T-helper 2 cell (primary cell): ENCODE measurements around the gene ZNF181.
"Not testable (repeated sequence)": the region's sequence is repeated elsewhere in the genome, so short reads cannot be mapped to it uniquely, and the experiment has no call there.

ENCODE experiments used
- DNase-seq, 5 experiments: peaks; one replicate each; pipeline versions ENCODE4 v3.0.0 to v3.0.0-alpha.2; 2012 to 2022
- total RNA-seq, 2 donors: gene quantifications; one replicate each; lab custom pipeline; 2026; lab: John Stamatoyannopoulos, UW

ZNF181 gene
- total RNA-seq = 4.4 to 16.6 reads per million in 2 donors

DNA sequence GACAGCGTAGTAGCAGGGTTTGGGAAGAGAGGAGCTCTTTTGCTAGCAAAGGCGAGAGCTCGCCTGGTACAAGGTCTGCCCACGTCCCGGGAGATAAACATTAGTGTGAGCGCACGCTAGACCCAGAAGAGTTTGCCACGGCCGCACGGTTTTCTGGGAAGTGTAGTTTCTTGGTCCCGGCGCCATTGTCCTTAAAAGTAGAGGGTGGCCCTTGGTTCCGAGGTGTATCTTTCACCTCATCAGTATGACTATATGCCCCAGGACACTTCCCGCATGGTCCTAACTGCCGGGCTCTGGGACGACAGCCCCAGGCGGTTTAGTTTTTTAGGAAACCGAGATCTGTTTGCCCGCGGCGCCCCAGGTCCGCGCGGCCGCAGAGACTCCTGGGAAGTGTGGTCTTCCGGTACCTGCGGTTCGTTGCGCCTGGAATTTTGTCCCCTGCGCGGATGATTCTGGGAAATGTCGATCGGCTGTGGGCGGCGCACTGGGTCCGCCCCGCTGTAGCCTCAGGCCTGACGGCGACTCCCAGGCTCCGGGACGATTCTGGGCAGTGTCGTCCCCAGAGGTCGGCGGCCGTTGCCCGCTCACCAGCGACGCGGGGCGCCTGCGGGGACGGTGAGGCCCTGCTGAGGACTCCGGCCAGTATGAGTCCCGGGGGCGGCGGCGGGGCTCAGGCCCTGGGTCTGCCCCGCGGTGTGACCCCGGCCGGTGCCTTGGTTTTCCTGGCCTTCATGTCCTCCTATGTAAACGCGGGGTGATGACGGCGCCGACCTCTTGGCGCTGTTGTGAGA, at the start of gene ZNF181:
ZNF181 (plus strand) TSS at position 498 of the 791 bp plus-strand sequence. CDS start 795 bp downstream, outside the sequence.
- peak; percentile 39 to 92 (median 67) for DNase-seq

DNA sequence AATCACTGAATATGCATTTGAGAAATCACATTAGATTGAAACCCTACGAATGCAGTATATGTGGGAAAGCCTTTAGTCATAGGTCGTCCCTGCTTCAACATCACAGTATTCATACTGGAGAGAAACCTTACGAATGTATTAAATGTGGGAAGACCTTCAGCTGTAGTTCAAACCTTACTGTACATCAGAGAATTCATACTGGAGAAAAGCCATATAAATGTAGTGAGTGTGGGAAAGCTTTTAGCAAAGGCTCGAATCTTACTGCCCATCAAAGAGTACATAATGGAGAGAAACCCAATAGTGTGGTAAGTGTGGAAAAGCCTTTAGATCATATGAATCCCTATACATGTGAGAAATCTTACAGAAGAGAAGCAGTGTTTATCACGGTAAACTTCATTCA, 48.8 kb upstream of the ZNF181 start:
- DNase-seq = not testable (repeated sequence)

DNA sequence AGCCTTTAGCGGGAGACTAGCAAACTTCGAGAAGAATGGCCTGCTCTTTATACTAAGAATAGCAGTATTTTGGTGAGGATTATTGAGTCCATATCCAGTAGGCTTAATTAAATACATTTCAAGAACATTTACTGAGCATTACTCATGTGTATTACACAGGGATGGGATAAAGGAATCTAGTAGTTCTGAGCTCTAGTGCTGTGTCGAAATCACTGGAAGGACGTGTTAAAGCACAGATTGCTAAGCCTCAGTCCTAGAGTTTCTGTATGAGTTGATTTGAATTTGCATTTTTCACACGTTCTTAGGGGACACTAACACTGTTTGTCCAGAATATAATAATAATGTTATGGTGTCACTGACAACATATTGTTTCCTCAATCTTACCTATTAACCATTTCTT, 47.6 kb upstream of the ZNF181 start:
- DNase-seq = no peak

DNA sequence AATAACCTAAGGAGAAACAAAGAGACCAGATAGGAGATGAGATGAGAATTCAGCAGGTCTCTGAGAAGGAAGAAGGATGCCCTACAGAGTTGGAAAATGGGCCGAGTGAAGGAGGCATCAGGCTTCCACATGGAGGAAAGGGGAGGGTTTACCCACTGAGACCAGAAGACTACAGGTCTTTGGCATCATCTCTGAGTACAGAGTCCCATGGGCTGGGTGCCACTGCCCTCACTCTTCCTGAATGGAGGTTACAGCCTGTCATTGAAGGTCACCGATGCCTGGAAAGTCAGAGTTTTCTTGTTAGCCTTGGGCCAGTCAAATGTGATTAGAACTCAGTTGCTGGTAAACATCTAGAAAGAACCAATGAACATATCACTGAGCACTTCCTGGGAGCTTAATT, 46.7 kb upstream of the ZNF181 start:
- DNase-seq = no peak

DNA sequence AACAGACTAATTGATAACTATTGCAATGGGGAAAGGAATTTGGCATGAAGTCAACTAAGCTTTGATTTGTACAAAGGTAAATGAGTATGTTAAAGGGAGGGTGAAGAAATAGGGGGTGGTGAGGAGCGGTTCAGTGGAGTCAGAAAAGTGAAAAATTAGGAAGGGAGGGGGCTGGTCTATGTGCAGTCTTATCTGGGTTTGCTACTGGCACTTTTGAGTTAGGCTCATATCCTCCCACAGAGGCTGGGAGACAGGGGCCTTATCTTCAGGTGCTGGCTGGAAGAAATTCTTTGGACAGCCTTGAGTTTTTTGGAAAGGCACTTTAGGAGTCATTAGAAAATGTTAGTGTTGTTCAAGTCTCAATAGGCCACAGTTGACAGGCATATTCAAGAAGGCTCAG, 45.5 kb upstream of the ZNF181 start:
- DNase-seq = no peak

DNA sequence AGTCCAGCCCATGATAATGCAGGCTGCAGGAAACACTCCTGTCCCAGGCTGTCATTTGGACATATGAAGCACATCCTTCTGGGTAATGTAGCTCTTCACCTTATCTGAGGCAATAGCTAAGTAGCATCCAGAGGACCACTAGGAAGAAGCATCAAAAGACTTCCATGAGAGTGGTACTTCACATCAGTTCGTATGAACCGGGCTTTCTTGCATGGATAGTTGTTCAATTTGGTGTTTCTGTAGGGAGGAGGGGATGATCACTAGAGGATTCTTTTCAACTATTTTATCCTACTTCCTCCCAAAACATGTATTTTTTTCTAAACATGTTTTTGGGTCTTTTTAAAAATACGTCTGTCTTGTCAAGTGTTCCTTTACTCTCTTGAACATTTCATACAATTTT, 43.7 kb upstream of the ZNF181 start:
- DNase-seq = no peak

DNA sequence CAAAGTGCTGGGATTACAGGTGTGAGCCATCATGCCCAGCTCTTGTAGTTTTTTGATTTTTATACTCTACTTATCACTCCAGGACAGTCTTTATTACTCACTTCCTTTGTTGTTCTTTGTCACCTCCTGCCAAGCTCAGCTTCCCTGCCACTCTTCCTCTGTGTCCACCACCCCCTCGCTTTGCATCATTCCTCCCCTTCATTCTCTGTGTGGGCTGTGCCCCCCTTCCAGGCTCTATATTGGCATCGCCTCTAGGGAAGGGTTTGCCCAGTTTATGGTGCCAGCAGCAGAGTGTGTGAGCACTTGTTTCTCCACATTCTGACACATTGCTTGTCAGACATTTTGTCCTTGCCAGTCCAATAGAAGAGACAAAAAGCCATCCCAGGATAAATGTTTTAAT, 41.5 kb upstream of the ZNF181 start:
- no peak for DNase-seq

DNA sequence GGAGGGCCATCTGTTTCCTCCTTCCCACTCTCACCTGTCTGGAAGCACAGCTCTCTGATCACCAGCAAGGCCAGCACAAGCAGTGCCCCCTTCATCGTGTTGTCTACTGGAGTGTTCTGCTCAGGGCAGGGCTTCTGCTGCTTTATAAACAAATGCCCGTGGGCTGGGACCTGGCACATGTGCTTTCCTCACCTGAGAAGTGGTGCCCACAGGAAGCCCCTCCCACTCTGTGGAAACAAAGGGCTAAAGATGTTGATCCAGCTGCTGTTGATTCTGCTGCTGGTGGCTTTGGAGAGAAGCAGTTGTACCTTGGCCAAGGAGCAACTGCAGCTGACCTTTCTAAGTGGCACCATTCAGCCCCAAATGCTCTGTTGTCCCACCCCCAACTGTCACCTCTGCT, 26.4 kb upstream of the ZNF181 start:
- DNase-seq = no peak

DNA sequence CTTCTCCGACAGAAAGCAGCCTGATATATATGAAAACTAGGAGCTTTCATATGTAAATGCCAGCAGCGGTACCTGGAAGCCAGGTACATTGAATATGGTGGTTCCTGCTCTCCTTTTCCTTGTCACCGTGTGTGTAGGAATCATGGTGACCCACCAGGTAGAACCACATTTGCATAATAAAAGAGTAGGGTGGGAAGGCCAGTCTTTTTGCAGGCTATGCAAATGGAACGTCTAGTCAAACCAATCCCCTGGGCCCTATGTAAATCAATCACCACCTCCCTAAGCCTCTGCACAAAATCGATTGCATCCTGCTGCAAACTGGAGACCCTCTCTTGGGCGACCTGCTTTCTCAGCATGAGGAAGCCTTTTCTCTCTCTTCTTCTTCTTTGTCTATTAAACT, 22.2 kb upstream of the ZNF181 start:
- no peak for DNase-seq

DNA sequence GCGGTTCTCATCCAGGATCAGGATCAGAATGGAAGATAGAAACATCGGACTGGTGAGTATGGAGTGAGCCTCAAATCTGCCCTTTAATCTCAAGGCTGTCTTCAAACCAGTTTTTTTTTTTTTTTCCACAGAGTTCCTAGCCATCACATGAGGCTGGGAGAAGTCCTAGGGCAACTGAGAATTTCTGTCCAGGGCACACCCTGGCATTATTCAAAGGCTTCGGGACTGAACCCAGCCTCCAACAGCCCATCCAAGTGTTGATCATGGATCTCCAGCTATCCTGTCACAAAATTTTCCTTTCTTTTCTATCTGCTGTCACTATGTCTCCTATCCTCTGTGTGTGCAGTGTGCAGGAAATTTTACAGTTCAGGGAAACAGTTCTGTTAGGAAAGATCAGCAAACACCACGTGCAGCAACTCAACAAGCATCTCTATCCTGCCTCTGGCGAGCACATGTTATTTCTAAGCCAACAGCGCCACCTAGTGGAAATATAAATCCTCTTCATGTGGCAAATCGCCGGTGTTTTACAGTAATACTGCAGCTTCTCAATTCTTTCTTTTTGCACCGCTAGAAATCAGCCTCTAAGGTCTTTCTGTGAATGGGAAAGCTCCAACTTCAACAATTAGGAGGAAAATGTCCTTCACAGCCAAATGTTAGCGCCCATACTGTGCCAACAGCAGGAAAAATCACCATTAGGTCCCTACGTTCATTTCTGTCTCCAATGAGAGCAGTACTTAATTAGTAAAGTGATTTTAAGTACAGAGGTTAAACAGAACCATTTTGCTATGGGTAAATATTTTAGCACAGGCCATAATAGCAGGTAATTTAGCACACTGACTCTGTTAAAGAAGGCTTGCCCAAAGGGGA, 21.4 kb upstream of the ZNF181 start:
- DNase-seq = peak in 3 of 5 experiments; percentile 31 to 72 (median 44)

DNA sequence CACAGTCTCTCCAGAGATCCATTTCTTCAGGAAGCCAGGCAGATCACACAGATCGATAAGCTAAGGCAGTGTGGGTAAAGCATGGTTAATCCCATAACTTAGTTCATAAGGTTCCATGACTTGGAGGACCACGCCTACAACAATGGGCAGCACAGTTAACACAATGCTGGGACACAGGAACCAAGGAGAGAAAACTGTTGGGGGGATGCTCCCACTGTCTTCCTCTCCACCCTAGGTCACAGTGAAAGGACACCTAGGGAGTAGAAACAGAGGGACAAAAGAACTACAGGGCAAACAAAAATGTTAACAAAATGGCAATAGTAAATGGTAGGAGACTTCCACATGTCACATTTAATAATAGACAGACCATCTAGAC, 20.8 kb upstream of the ZNF181 start:
- DNase-seq = peak in 1 of 5 experiments; percentile 24

DNA sequence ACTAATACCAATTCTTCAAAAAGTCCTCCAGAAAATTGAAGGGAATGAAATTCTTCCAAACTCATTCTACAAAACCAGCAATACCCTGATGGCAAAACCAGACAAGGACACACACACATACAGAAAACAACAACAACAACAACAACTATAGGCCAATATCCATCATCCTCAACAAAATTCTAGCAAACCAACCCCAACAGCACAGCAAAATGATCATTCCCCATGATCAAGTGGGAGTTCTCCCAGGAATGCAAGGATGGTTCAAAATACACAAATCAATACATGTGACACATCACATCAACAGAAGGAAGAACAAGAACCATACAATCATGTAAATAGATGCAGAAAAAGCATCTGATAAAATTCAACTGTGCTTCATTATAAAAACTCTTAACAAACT, 18.7 kb upstream of the ZNF181 start:
- DNase-seq = no peak

DNA sequence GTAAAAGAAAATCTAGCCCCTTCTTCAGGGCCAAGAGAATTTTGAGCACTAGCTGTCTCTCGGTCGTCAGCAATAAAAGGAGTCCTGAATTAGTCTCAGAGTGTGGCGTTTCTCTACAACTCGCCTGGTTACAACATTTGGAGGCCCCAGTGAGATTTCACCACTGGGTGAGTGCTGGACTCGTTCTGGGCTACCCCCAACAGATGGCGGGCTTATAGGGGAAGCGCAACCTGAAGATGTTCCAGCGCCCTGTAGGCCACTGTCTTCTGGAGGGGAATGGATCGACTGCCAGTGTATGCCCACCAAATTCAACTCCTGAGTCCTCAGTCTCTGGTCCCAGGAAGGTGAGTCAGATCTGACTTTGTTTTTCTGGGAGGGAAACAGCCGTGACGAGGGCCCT, 11.7 kb upstream of the ZNF181 start:
- DNase-seq = no peak

DNA sequence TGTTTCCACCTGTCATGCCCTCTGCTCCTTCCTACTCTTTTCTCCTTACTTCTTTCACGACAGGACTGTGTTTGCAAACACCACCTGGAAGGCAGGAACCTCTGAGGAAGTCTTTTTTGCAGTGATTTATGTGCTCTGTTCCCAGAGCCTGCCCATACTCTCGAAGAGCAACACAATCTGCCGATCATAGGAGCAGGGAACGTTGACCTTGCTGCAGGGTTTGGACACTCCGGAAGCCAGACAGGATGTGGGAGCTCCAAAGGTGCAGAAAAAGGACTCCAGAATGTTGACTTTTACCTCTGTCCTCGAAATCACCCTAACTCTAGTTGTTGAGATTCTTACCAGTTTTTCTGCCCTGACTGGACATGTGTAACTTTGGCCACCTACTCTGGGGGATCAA, 8.6 kb upstream of the ZNF181 start:
- no peak for DNase-seq

DNA sequence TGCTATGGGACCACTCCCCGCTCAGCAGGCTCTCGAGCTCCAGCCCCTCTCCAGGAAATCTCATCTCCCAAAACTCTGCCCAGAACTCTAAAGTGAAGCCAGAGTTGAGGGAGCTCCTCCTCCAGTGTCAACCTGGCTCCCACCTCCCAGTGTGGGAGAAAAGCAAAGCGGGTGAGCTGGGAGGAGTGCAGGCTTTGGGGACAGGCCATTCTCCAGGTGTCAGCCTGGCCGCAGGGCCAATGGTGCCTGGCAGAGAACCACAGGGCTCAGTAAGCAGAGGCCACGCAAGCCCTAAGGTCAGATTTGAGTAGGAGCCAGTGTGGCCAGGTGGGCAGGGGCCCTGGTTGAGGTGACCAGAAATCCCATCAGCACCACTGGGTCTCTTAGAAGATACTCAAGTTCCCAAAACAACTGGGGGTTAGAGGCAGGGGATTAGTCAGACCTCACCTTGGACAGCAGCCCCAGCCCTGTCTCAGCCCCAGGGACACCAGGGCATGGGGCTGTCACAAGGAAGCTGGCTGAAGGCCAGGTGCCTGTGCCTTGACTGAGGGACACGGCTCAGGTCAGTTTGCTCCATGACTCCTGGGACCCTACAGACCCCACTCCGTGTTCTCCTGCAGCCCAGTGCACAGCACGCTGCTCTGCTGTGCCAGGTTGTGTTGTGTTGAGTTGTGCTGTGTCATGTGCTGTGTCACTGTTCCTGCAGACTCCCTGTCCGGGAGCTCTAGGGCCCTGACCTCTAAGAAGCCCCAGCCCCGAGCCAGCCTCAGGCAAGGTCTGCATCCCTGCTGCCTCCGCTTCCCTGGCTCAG, 2.8 kb upstream of the ZNF181 start:
- DNase-seq = no peak

DNA sequence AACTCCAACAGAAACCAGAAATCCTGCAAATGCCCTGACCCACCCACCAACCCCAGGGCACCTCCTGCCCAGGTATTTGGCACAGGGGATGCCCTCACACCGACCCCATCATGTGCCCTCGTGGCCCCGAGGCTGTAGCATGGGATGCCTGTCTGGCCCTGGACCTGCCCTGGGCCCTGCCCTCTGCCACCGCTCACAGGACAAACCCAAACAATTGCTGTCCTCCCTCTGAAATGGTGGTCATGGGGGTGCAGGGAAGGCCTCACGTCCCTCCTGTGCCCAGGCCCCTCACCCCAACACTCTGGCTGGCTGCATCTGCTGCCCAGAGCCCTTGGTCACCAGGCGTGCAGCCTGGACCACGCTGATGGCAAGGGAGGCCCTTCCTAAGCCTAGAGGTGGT, 2.1 kb upstream of the ZNF181 start:
- no peak for DNase-seq

DNA sequence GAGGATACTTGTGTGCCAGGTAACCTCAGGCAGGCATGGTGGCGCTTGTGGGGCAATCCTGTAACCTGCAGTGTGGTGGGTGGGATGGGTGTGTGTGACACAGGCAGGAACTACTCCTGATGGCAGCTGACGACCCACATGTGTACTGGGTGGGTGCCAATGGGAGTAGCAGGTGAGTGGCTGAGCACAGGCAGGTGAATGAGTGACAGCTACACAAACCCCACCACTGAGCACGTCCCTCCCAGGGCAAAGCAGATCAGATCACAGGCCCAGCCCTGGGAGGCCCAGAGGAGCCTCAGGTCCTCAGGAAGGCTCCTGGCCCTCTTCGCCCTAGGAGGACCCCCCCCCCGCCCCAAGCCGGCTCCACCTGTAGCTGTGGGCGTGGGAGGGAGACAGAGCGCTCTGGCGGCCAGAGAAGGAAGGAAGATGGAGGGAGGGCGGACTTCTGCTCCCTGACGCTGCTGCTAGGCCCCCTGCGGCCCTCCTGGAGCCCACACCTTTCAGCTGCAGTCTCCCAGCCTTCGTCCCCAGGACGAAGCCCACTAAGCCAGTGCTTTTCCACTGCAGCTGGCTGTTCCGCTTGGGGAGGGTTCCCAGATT, 1.3 kb upstream of the ZNF181 start:
- DNase-seq = no peak

DNA sequence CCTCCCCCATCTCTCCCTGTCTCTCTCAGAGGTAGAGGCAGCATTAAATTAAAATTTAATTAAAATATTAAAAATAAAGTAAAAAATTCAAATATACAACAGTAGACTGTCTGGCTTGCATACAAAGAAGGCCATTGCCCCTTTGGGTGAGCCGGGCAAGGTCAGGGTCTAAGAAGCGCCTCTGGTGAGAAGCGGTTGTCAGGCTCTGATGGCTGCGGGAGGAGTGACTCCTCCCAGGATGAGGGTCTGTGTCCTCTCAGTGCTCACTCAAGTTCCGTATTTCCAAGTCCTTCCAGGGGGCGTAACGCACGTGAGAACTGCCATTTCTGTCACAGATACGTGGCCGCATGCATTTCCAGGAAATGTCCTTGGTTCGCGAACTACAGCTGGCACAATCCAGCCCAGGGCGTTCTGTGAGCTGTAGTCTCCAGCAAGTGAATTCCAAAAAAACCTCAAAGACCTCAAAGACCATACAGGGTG, 737 bp upstream of the ZNF181 start:
- no peak for DNase-seq

DNA sequence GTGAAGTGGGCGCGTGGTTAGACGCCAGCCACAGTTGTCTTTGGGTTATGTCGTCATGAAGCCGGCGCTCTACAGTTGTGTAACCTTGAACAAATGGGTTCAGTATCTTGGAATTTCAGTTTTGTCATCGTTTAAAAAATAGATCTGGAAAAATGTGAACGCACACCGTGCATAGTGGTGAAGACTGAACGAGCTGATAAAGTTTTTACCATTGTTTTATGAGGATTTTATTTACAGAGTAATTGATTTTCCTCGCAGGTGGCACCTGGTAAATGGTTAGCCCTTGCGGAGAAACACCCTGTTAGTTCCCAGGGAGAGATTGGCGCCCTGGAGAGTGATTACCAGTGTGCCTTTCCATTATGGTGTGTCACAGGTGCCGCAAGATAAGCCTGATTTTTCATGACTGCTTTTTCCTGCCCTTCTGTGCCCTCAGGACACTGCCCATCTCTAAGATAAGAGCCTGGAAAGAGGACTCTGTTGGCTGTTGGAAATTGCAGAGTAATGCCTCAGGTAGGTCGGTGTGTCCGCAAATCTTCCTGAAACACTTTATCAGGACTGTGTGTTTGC, 577 bp downstream of the ZNF181 start:
- peak in 1 of 5 experiments; percentile 94 for DNase-seq

DNA sequence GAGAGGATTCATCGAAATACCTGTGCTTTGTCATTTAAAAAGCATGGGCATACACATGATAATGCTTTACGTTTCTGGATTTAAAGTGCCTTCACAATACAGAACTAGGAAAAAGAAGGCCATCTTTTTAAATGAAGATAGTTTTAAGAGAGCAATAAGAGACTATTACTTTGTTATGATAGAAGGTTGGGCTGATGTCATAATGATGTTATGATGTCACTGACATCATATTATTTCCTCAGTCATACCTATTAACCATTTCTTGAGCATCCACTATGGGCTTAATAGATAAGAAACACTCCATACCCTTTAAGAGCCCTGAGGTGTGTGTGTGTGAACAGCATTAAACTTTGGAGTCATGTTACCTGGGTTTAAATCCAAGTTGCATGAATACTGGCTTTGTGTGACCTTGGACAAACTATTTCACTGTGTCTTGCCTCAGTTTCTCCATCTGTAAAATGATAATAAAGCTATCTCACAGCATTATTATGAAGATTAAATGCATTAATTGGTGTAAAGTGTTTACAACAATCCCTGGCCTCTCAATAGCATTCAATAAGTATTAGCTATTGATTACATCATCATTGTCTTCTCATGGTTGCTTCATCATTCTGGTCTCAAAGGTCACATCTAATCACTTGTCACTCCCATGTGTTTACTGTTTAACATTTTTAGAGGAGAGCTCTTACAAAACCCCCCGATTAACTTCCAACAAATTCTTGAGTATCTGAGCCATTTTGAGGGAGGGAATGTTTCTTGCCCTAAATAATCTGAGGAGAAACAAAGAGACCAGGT, 11.1 kb downstream of the ZNF181 start:
- DNase-seq = no peak

DNA sequence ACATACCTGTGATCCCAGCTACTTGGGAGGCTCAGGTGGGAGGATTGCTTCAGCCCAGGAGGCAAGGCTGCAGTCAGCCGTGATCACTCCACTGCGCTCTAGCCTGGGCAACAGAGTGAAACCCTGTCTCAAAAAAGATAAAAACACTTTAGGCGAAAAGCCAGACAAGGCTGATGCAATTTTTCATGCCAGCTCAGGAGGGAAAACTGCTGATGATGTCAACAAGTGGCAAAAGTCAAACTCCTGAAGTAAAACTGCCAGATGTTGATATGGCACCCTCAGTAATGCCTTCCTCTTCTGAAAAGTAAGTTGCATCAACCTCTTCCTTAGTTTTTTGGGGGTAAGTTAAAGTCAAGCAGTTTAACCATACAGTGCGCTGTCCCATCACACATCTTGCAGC, 23.4 kb downstream of the ZNF181 start:
- DNase-seq = no peak
